ENCODE measurements around the gene GOT2.

- TF ChIP-seq POLR2A (IDR thresholded peaks at IDR 0.05) (no peak), CTCF (IDR thresholded peaks at IDR 0.05) (no peak)
Observed at GRCh38 chr16:58713742-58714141, 20.4 kb downstream of the GOT2 start.

Data from lower leg skin (tissue), 3 donors.